ENCODE results near the gene ZNF738. TPM values are rescaled to one million over a fixed set of nuclear protein-coding genes. Genes with fewer than 3 reads are reported as not detected.

Gene ZNF738
- total RNA-seq, 2 experiments from 2014 or later, result 13.9 to 16.4 TPM

Other genes with a start within 250 kb of the ZNF738 start
- gene ZNF431, start 217.0 kb upstream of the ZNF738 start, total RNA-seq, result 10 to 100 TPM; 21.5 to 28.2 TPM
- 10 to 100 TPM; 28.5 to 30.7 TPM for gene ZNF708, start 29.6 kb upstream of the ZNF738 start, total RNA-seq
- 10 to 100 TPM; 34.5 to 39.4 TPM for gene ZNF493, start 38.1 kb downstream of the ZNF738 start, total RNA-seq
- 10 to 100 TPM; 14.3 to 14.8 TPM for gene ZNF429, start 146.6 kb downstream of the ZNF738 start, total RNA-seq